K562 (cell line): ENCODE measurements around the gene SLC3A2. TPM values are rescaled to one million over a fixed set of nuclear protein-coding genes. Genes with fewer than 3 reads are reported as not detected.

Experiments
- ATAC-seq: fragments of 200-7000 bp; cut with Tn5 transposase; 3 replicates; pipeline ENCODE4 v1.9.1; 2020; ENCODE audit warnings: moderate library complexity
- BruUV-seq: library from RNA; stranded (reverse); fragments of 400-500 nt; replicated peaks from 2 replicates; lab custom pipeline; 2021; lab: Mats Ljungman, UMichigan
- CTCF ChIA-PET: fragments of 300-600 bp; formaldehyde crosslinking; extraction: SDS; loops from one replicate; lab custom pipeline; 2021; ENCODE audit warnings: low intra/inter-chr PET ratio; lab: Yijun Ruan, JAX
- POLR2A ChIA-PET: fragments of 300-600, 350-650 bp; sonication (Branson Sonifier 250); formaldehyde crosslinking; extraction: SDS; loops from one replicate; lab custom pipeline; 2021; ENCODE audit warnings: antibody characterized with exemption, inconsistent platforms; lab: Yijun Ruan, JAX
- DNase-seq, 4 experiments: peaks; one replicate each; pipeline versions ENCODE4 v3.0.0 to v3.0.0-alpha.2; 2011 to 2018; ENCODE audit warnings: low spot score in 3 of 4, mixed read lengths in 3 of 4; ENCODE audit errors: extremely low read depth in 1 of 4
- FAIRE-seq: peaks from 2 replicates; lab custom pipeline; 2011; peaks lifted over from hg19 to GRCh38; lab: Jason Lieb, UNC
- H2AFZ ChIP-seq: 2 replicates; pipeline ENCODE4 v1.6.0; 2011; ENCODE audit warnings: low read depth, low read length, control low read depth, inconsistent platforms
- H3K27ac ChIP-seq: fragments of 200-600 bp; 3 replicates; pipeline ENCODE4 v1.8.0; 2011; ENCODE audit warnings: low read depth, mild to moderate bottlenecking, control low read depth, inconsistent platforms, low read length, moderate library complexity, mixed read lengths; ENCODE audit errors: extremely low read depth
- H3K27me3 ChIP-seq, 2 experiments: fragments of 300-600 bp in 1 of 2; 2 replicates in 1 of 2; 3 replicates in 1 of 2; pipeline versions ENCODE4 v1.6.0 to v1.8.0; 2011; ENCODE audit warnings: inconsistent platforms in 2 of 2, low read length in 2 of 2, mild to moderate bottlenecking in 1 of 2, mixed read lengths in 1 of 2, moderate library complexity in 1 of 2; ENCODE audit not compliant: control insufficient read depth in 2 of 2, insufficient read depth in 2 of 2
- H3K36me3 ChIP-seq: fragments of 300-600 bp; 3 replicates; pipeline ENCODE4 v1.8.0; 2011; ENCODE audit warnings: mild to moderate bottlenecking, low read length, inconsistent platforms; ENCODE audit not compliant: control insufficient read depth, insufficient read depth
- H3K4me1 ChIP-seq, 2 experiments: fragments of 200-600 bp in 1 of 2; replicated peaks in 1 of 2; 2 replicates in 1 of 2; 3 replicates in 1 of 2; pipeline versions ENCODE4 v1.5.1 to v1.8.0; 2011; ENCODE audit warnings: inconsistent platforms in 2 of 2, low read length in 2 of 2, mild to moderate bottlenecking in 1 of 2, mixed read lengths in 1 of 2, moderate library complexity in 1 of 2; ENCODE audit not compliant: control insufficient read depth in 2 of 2, insufficient read depth in 2 of 2
- H3K4me2 ChIP-seq: 2 replicates; pipeline ENCODE4 v1.6.1; 2011; ENCODE audit warnings: low read length, control low read depth, inconsistent platforms, mixed read lengths; ENCODE audit not compliant: insufficient read depth
- H3K4me3 ChIP-seq: fragments of 200-600 bp; sonication (generic), shearing (Covaris generic); 2 replicates; pipeline ENCODE4 v1.5.1; 2016; ENCODE audit warnings: control low read depth, inconsistent platforms
- H3K79me2 ChIP-seq: fragments of 200-600 bp; 3 replicates; pipeline ENCODE4 v1.8.0; 2011; ENCODE audit warnings: low read length, inconsistent platforms; ENCODE audit not compliant: control insufficient read depth, insufficient read depth
- H3K9ac ChIP-seq, 2 experiments: 2 replicates each; pipeline versions ENCODE4 v1.6.0 to v1.6.1; 2011; ENCODE audit warnings: low read depth in 2 of 2, low read length in 2 of 2, control low read depth in 1 of 2, inconsistent platforms in 1 of 2, mild to moderate bottlenecking in 1 of 2, mixed read lengths in 1 of 2; ENCODE audit not compliant: insufficient read depth in 1 of 2
- H3K9me1 ChIP-seq: one replicate; pipeline ENCODE4 v1.6.0; 2011; ENCODE audit warnings: inconsistent platforms, mild to moderate bottlenecking, low read length, moderate library complexity; ENCODE audit not compliant: control insufficient read depth, insufficient read depth
- H3K9me3 ChIP-seq: replicated peaks from 2 replicates; pipeline ENCODE4 v1.5.1; 2011; ENCODE audit warnings: low read depth, low read length, inconsistent platforms; ENCODE audit not compliant: control insufficient read depth, insufficient read depth
- H4K20me1 ChIP-seq: replicated peaks from 2 replicates; pipeline ENCODE4 v1.6.1; 2011; ENCODE audit warnings: low read length, inconsistent platforms, mixed read lengths; ENCODE audit not compliant: control insufficient read depth, insufficient read depth
- ETV5 ChIP-seq: sonication (generic); formaldehyde crosslinking; IDR thresholded peaks from 2 replicates; pipeline ENCODE4 v1.4.0; 2020; ENCODE audit warnings: low read depth, mild to moderate bottlenecking, missing genetic modification reagents
- HMGN3 ChIP-seq: IDR thresholded peaks from 2 replicates; pipeline ENCODE4 v1.6.1; 2011; ENCODE audit warnings: borderline replicate concordance, low read depth, mild to moderate bottlenecking, mixed read lengths, low read length; ENCODE audit not compliant: insufficient read length; ENCODE audit errors: extremely low read depth
- RUNX1 ChIP-seq: sonication (generic); IDR thresholded peaks from 2 replicates; pipeline ENCODE4 v1.6.1; 2016; ENCODE audit warnings: antibody characterized with exemption, low read depth
- SNIP1 ChIP-seq: fragments of 450-650 bp; IDR thresholded peaks from 2 replicates; pipeline ENCODE4 v1.7.1; 2017; ENCODE audit warnings: low read depth, mild to moderate bottlenecking
- TBP ChIP-seq: optimal IDR thresholded peaks from 2 replicates; pipeline ENCODE3; 2011; ENCODE audit warnings: low read depth, low read length, improper control_type of control experiment
- TCF3 ChIP-seq: sonication (generic); formaldehyde crosslinking; IDR thresholded peaks from 2 replicates; pipeline ENCODE4 v1.4.0; 2020; ENCODE audit warnings: mild to moderate bottlenecking, missing genetic modification reagents
- ZKSCAN8 ChIP-seq: fragments of 200-800 bp; sonication (Bioruptor generic); IDR thresholded peaks from 2 replicates; pipeline ENCODE4 v1.6.1; 2016; ENCODE audit warnings: missing genetic modification characterization, missing compliant biosample characterization
- ZNF217 ChIP-seq: sonication (generic); formaldehyde crosslinking; IDR thresholded peaks from 2 replicates; pipeline ENCODE4 v1.8.0; 2022; ENCODE audit warnings: mild to moderate bottlenecking, missing genetic modification reagents
- ZNF785 ChIP-seq: fragments of 250-450 bp; sonication (Bioruptor Pico); IDR thresholded peaks from 2 replicates; pipeline ENCODE4 v1.4.0; 2020; ENCODE audit warnings: mild to moderate bottlenecking
- WGBS: fragments of 100-300 bp; shearing (Covaris generic); methylation state at CpG from one replicate; pipeline ENCODE4 v1.1.6; 2016; ENCODE audit warnings: low coverage, mixed read lengths; ENCODE audit not compliant: insufficient coverage; ENCODE audit errors: missing lambda C conversion rate; 5-methylcytosine and 5-hydroxymethylcytosine counted together
- in situ Hi-C: fragments of 300-500 bp; cut with MboI; formaldehyde crosslinking; loops from 4 replicates; pipeline ENCODE4 v1.15.0; 2018; ENCODE audit warnings: inconsistent platforms, mixed read lengths
- intact Hi-C: fragments of 100-400 bp; cut with micrococcal nuclease; formaldehyde crosslinking; loops from 2 replicates; pipeline ENCODE4 v1.14.2; 2022
- polyA plus RNA-seq, 8 experiments: library from polyadenylated mRNA; depleted of rRNA in 4 of 8; stranded (reverse) in 5 of 8; unstranded in 3 of 8; fragments of >200 nt; fragmentation: Nextera tagmentation in 2 of 8; fragmentation: Illumina TruSeq in 1 of 8; extraction: Ambion mirVana in 2 of 8; extraction: Trizol in 1 of 8; gene quantifications; 2 replicates each; pipeline versions ENCODE4 v1.2.1 to v1.2.3, GENCODE V29; 2011 to 2014; ENCODE audit warnings: inconsistent platforms in 1 of 8, missing spikeins in 1 of 8
- total RNA-seq, 7 experiments: library from RNA; depleted of rRNA in 6 of 7; stranded (reverse); fragments of >200 nt in 6 of 7; fragmentation: Illumina TruSeq in 2 of 7; extraction: Trizol in 2 of 7; gene quantifications; 2 replicates each; pipeline versions ENCODE4 v1.2.1 to v1.2.3, GENCODE V29; 2011 to 2021; ENCODE audit warnings: low replicate concordance in 1 of 7
- TF ChIP-seq, protein P1 (sequence below): sonication (generic); formaldehyde crosslinking; IDR thresholded peaks from 2 replicates; pipeline ENCODE4 v1.8.0; 2022; ENCODE audit warnings: mild to moderate bottlenecking, missing genetic modification reagents
- TF ChIP-seq, protein P2 (sequence below), 2 experiments: IDR thresholded peaks in 1 of 2; conservative IDR thresholded peaks in 1 of 2; 2 replicates each; pipeline ENCODE4 v1.6.1; 2016; ENCODE audit warnings: low read depth in 2 of 2, mild to moderate bottlenecking in 1 of 2, missing compliant biosample characterization in 1 of 2, missing genetic modification characterization in 1 of 2, moderate library complexity in 1 of 2
- TF ChIP-seq, protein P3 (sequence below): fragments of 250-450 bp; sonication (Bioruptor Pico); IDR thresholded peaks from 2 replicates; pipeline ENCODE4 v1.5.1; 2021; ENCODE audit warnings: mild to moderate bottlenecking
- TF ChIP-seq, protein P4 (sequence below): sonication (generic); formaldehyde crosslinking; IDR thresholded peaks from 2 replicates; pipeline ENCODE4 v1.4.0; 2020; ENCODE audit warnings: mild to moderate bottlenecking, missing genetic modification reagents

SLC3A2 gene
- total and polyA plus RNA-seq, 9 of the 15 experiments (the other 6 are each of a cell fraction or from before 2014, with no cell fraction given): 20.0 to 296 (median 214) TPM

DNA sequence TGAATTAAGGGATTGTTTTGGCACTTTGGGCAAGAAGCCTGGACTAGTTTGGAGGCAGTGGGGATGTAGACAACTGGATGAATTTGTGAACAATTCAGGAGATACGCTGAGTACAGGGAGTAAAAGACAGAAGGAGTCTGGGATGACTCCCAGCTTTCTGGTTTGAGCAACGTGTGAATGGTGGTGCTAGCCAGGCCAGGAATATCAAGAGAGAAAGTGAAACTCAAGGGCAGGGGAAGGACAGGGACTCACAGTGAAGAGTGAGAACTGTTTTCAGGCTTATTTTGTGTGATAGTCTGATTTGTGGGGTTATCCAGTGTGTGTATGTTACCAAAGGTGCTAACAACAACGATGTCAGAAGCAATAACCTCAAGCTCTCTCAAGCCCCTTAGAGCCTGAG lies 24.6 kb downstream of the SLC3A2 start:
- Histone ChIP-seq H3K27me3 (peaks cover 9 to 41% of the 10 kb centered on the region in 2 experiments), H3K4me2 (peak overlapping the region; percentile 9), H3K9ac (no peak overlapping the region), H3K9me3 (no peaks in the 10 kb centered on the region), H3K27ac (no peak overlapping the region), H3K9me1 (no peaks in the 10 kb centered on the region), H3K4me3 (no peak overlapping the region), H3K4me1 (peaks cover 6 to 14% of the 10 kb centered on the region in 2 experiments; a peak in 4 of 5 replicates), H3K79me2 (no peaks in the 10 kb centered on the region), H4K20me1 (no peaks in the 10 kb centered on the region), H3K36me3 (no peaks in the 10 kb centered on the region), H2AFZ (peak overlapping the region; percentile 9)
- ChIA-PET CTCF (interaction anchor here (0.6 to 4.1 kb wide), 7 partner anchors 17 to 1346 kb away, joined by 3 to 60 read pairs (median 5); partner anchors contain the start of gene PLCB3), POLR2A (interaction anchor here (1.0 to 3.7 kb wide), 4 partner anchors 9 to 116 kb away, joined by 5 to 22 read pairs (median 10); no protein-coding TSS in a partner anchor)
- in situ Hi-C loops: loop anchor here (5.0 kb wide), 2 partner anchors 117 to 297 kb away; no protein-coding TSS in a partner anchor
- no peak for DNase-seq
- no peak; the same call in 2 of the 3 replicates for ATAC-seq
- peak; percentile 42 for FAIRE-seq
- WGBS: 2% methylated on average over 3 of the region's 3 CpGs
- no TSS peak for BruUV-seq
- intact Hi-C loops: loop anchor here (5.0 kb wide), 1 partner anchor 72 kb away; no protein-coding TSS in a partner anchor
- no peak for TF ChIP-seq ZKSCAN8
- TF ChIP-seq TBP: no peak
- TF ChIP-seq TCF3 (CRISPR knock-in tag): no peak
- no peak for TF ChIP-seq RUNX1
- TF ChIP-seq HMGN3: no peak
- TF ChIP-seq, protein P1, sequence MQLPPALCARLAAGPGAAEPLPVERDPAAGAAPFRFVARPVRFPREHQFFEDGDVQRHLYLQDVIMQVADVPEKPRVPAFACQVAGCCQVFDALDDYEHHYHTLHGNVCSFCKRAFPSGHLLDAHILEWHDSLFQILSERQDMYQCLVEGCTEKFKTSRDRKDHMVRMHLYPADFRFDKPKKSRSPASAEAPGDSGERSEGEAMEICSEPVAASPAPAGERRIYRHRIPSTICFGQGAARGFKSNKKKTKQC (CRISPR knock-in tag): no peak
- TF ChIP-seq ZNF785 (CRISPR knock-in tag): no peak
- TF ChIP-seq, protein P2, sequence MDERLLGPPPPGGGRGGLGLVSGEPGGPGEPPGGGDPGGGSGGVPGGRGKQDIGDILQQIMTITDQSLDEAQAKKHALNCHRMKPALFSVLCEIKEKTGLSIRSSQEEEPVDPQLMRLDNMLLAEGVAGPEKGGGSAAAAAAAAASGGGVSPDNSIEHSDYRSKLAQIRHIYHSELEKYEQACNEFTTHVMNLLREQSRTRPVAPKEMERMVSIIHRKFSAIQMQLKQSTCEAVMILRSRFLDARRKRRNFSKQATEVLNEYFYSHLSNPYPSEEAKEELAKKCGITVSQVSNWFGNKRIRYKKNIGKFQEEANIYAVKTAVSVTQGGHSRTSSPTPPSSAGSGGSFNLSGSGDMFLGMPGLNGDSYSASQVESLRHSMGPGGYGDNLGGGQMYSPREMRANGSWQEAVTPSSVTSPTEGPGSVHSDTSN (CRISPR knock-in tag; IDR thresholded peaks at IDR 0.05; ENCODE audit: low read depth): no peak
- TF ChIP-seq, protein P2 (tag; conservative IDR thresholded peaks at IDR 0.05; ENCODE audit: low read depth): no peak
- no peak for TF ChIP-seq ETV5 (CRISPR knock-in tag)
- TF ChIP-seq, protein P3, sequence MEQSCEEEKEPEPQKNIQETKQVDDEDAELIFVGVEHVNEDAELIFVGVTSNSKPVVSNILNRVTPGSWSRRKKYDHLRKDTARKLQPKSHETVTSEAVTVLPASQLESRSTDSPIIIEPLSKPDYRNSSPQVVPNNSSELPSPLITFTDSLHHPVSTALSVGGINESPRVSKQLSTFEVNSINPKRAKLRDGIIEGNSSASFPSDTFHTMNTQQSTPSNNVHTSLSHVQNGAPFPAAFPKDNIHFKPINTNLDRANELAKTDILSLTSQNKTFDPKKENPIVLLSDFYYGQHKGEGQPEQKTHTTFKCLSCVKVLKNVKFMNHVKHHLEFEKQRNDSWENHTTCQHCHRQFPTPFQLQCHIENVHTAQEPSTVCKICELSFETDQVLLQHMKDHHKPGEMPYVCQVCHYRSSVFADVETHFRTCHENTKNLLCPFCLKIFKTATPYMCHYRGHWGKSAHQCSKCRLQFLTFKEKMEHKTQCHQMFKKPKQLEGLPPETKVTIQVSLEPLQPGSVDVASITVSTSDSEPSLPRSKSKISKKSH (CRISPR knock-in tag): no peak
- TF ChIP-seq, protein P4, sequence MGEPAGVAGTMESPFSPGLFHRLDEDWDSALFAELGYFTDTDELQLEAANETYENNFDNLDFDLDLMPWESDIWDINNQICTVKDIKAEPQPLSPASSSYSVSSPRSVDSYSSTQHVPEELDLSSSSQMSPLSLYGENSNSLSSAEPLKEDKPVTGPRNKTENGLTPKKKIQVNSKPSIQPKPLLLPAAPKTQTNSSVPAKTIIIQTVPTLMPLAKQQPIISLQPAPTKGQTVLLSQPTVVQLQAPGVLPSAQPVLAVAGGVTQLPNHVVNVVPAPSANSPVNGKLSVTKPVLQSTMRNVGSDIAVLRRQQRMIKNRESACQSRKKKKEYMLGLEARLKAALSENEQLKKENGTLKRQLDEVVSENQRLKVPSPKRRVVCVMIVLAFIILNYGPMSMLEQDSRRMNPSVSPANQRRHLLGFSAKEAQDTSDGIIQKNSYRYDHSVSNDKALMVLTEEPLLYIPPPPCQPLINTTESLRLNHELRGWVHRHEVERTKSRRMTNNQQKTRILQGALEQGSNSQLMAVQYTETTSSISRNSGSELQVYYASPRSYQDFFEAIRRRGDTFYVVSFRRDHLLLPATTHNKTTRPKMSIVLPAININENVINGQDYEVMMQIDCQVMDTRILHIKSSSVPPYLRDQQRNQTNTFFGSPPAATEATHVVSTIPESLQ (CRISPR knock-in tag): no peak
- no peak for TF ChIP-seq SNIP1
- TF ChIP-seq ZNF217: no peak
